Left lung (tissue), 10 donors: ENCODE measurements around the gene ZNF774. TPM values are rescaled to one million over a fixed set of nuclear protein-coding genes. Genes with fewer than 3 reads are reported as not detected.
"Not testable (repeated sequence)": the region's sequence is repeated elsewhere in the genome, so short reads cannot be mapped to it uniquely, and the experiment has no call there.

Source experiments
- ATAC-seq: fragments of 200-7000 bp; cut with Tn5 transposase; one replicate; pipeline ENCODE4 v1.9.1; 2020; ENCODE audit warnings: moderate library complexity
- DNase-seq, 4 donors: peaks; one replicate each; pipeline ENCODE4 v3.0.0-alpha.2; 2013 to 2020
- H3K27ac ChIP-seq, 2 donors: fragments of 200-600 bp; sonication (generic) in 1 of 2; one replicate each; pipeline versions ENCODE4 v1.5.0 to v1.8.0; 2020 to 2021
- H3K27me3 ChIP-seq, 2 donors: fragments of 200-600 bp; sonication (generic) in 1 of 2; one replicate each; pipeline versions ENCODE4 v1.5.0 to v1.8.0; 2020 to 2021
- H3K36me3 ChIP-seq, 2 donors: fragments of 200-600 bp; sonication (generic) in 1 of 2; one replicate each; pipeline versions ENCODE4 v1.5.0 to v1.8.0; 2020 to 2021
- H3K4me1 ChIP-seq, 2 donors: fragments of 200-600 bp; one replicate each; pipeline ENCODE4 v1.8.0; 2021
- H3K4me3 ChIP-seq, 2 donors: fragments of 200-600 bp; sonication (generic) in 1 of 2; one replicate each; pipeline versions ENCODE4 v1.5.0 to v1.8.0; 2020 to 2021; ENCODE audit warnings: mild to moderate bottlenecking in 1 of 2
- H3K9me3 ChIP-seq, 2 donors: fragments of 200-600 bp; sonication (generic) in 1 of 2; one replicate each; pipeline versions ENCODE4 v1.5.0 to v1.8.0; 2020 to 2021
- intact Hi-C, 2 donors: fragments of 100-400 bp; cut with DNase I; formaldehyde crosslinking; loops; one replicate each; pipeline versions ENCODE4 v1.11.2 to v1.14.2; 2022
- polyA plus RNA-seq, 6 donors: library from polyadenylated mRNA; unstranded; fragments of 120-200 nt; gene quantifications; one replicate each; pipeline ENCODE4 v1.2.1, GENCODE V29; 2013; ENCODE audit not compliant: insufficient read length in 6 of 6
- total RNA-seq, 2 donors: library from RNA; stranded (reverse); fragmentation: NEBNext Ultra II Directional; extraction: Animal tissue kit (Norgen Biotek cat#: 25700); gene quantifications; one replicate each; pipeline ENCODE4 v1.2.1, GENCODE V29; 2021
- TF ChIP-seq, protein P1 (sequence below), 2 donors: fragments of 200-600 bp; sonication (generic) in 1 of 2; IDR thresholded peaks; one replicate each; pipeline versions ENCODE4 v1.5.0 to v1.8.0; 2021; ENCODE audit warnings: antibody characterized with exemption in 2 of 2
- donor health status: DM: no; HTN: yes; CAD: no.
- donor health status: DM: no; HTN: no; CAD: no.

ZNF774 gene
- total and polyA plus RNA-seq, 8 donors, result 3.6 to 6.6 (median 5.9) TPM

DNA sequence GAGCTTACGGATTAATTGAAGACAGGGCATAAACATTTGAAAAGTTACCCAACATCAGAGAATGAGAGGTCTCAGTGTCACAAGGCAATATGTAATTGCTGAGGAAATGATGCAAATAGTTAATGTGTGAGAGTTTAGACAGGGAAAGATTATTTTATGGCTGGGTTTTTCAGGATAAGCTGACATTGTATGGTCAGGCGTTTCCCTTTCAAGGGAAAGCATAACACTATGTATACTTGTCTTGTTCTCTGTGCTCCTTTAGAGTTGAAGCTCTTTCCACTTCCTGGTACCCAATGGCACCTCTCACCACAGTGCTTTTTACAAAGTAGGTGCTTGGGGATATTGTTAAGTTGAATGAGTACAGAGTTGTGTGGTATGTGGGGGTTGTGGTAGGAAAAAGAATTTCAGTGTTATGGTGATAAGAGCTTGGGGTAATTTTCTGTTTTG lies 55.8 kb downstream of the ZNF774 start:
- TF ChIP-seq, protein P1, sequence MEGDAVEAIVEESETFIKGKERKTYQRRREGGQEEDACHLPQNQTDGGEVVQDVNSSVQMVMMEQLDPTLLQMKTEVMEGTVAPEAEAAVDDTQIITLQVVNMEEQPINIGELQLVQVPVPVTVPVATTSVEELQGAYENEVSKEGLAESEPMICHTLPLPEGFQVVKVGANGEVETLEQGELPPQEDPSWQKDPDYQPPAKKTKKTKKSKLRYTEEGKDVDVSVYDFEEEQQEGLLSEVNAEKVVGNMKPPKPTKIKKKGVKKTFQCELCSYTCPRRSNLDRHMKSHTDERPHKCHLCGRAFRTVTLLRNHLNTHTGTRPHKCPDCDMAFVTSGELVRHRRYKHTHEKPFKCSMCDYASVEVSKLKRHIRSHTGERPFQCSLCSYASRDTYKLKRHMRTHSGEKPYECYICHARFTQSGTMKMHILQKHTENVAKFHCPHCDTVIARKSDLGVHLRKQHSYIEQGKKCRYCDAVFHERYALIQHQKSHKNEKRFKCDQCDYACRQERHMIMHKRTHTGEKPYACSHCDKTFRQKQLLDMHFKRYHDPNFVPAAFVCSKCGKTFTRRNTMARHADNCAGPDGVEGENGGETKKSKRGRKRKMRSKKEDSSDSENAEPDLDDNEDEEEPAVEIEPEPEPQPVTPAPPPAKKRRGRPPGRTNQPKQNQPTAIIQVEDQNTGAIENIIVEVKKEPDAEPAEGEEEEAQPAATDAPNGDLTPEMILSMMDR (IDR thresholded peaks at IDR 0.05), result no peak
- no peaks in the 10 kb centered on the region for H3K36me3 ChIP-seq
- ATAC-seq, result peak; percentile 47
- no peak overlapping the region for H3K4me3 ChIP-seq
- DNase-seq, result no peak
- peaks cover 37 to 94% of the 10 kb centered on the region in 2 donors for H3K4me1 ChIP-seq
- H3K27me3 ChIP-seq, result no peaks in the 10 kb centered on the region
- intact Hi-C loops, result no loop called here
- H3K9me3 ChIP-seq, result no peaks in the 10 kb centered on the region
- H3K27ac ChIP-seq, result peak overlapping the region; percentile 1 to 51

DNA sequence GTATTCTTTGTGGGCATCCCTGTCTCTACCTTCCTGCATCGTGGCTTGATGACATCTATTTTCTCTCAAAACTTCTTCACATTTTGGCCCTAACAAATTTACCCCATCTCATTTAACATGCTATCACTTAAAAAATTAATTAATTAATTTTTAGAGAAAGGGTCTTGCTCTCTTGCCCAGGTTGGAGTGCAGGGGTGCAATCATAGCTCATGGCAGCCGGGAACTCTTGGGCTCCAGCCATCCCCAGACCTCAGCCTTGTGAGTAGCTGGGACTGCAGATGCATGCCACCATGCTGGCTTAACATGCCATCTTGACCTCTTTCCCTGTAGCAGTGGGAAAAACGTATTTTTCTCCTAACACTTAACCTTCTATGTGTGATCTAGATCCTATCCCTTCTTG lies 56.6 kb downstream of the ZNF774 start:
- Histone ChIP-seq H3K36me3 (no peaks in the 10 kb centered on the region), H3K4me1 (peaks cover 41 to 94% of the 10 kb centered on the region in 2 donors), H3K4me3 (no peak overlapping the region), H3K27ac (peak overlapping the region; percentile 1 to 51), H3K9me3 (no peaks in the 10 kb centered on the region), H3K27me3 (no peaks in the 10 kb centered on the region)
- TF ChIP-seq, protein P1 (IDR thresholded peaks at IDR 0.05), result no peak
- DNase-seq, result no peak
- no peak for ATAC-seq
- intact Hi-C loops, result no loop called here

DNA sequence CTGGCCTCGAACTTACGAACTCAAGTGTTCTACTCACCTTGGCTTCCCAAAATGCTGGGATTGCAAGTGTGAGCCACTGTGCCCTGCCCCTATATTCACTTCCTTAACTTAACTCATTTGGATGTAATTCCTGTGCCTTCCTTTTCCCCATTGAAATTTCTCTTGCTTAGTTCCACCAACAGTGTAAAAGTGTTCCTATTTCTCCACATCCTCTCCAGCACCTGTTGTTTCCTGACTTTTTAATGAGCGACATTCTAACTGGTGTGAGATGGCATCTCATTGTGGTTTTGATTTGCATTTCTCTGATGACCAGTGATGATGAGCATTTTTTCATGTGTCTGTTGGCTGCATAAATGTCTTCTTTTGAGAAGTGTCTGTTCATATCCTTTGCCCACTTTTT lies 57.5 kb downstream of the ZNF774 start:
- H3K27me3 ChIP-seq, result not testable (repeated sequence)
- H3K4me1 ChIP-seq, result peaks cover 51 to 94% of the 10 kb centered on the region in 2 donors

DNA sequence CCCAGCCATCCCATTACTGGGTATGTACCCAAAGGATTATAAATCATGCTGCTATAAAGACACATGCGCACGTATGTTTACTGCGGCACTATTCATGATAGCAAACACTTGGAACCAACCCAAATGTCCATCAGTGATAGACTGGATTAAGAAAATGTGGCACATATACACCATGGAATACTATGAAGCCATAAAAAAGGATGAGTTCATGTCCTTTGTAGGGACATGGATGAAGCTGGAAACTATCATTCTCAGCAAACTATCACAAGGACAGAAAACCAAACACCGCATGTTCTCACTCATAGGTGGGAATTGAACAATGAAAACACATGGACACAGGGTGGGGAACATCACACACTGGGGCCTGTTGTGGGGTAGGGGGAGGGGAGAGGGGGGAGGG lies 58.2 kb downstream of the ZNF774 start:
- H3K27me3 ChIP-seq, H3K4me3 ChIP-seq, H3K36me3 ChIP-seq, ATAC-seq, intact Hi-C loops, DNase-seq, H3K9me3 ChIP-seq, H3K27ac ChIP-seq: not testable (repeated sequence)
- H3K4me1 ChIP-seq, result peaks cover 48 to 94% of the 10 kb centered on the region in 2 donors

More for the DNA sequence above, 57.5 kb downstream of the ZNF774 start:
- H3K27ac ChIP-seq, result peak overlapping the region in 1 of 2 donors; percentile 51
- H3K9me3 ChIP-seq, DNase-seq, H3K36me3 ChIP-seq, H3K4me3 ChIP-seq, intact Hi-C loops, ATAC-seq: not testable (repeated sequence)

DNA sequence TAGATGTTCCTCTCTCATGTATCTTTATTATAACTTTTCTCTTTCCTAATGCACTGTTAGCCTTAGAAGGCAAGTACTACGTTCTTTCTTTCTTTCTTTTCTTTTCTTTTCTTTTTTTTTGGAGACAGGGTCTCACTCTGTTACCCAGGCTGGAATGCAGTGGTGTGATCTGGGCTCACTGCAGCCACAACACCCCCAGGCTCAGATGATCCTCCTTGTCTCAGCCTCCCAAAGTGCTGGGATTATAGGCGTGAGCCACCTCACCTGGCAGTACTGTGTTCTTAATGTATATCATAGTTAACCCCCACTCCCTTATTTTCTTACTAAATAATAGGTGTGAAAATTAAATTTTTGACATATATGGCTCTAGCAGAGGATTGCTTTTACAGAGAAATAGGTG lies 59.1 kb downstream of the ZNF774 start:
- intact Hi-C loops, result no loop called here
- no peaks in the 10 kb centered on the region for H3K27me3 ChIP-seq
- no peaks in the 10 kb centered on the region for H3K36me3 ChIP-seq
- TF ChIP-seq, protein P1 (IDR thresholded peaks at IDR 0.05), result no peak
- H3K27ac ChIP-seq, result peak overlapping the region in 1 of 2 donors; percentile 88
- no peak for ATAC-seq
- no peak overlapping the region for H3K4me3 ChIP-seq
- no peaks in the 10 kb centered on the region for H3K9me3 ChIP-seq
- peaks cover 48 to 91% of the 10 kb centered on the region in 2 donors for H3K4me1 ChIP-seq
- no peak for DNase-seq

Other genes with a start within 250 kb of the ZNF774 start
- 10 to 100 TPM; 92.7 to 95.3 TPM for gene IDH2, start 249.8 kb upstream of the ZNF774 start, total RNA-seq
- gene IDH2, start 249.8 kb upstream of the ZNF774 start, polyA plus RNA-seq, result 100 to 1,000 TPM; 114 to 137 (median 125) TPM
- gene SEMA4B, start 151.0 kb upstream of the ZNF774 start, total RNA-seq, result 10 to 100 TPM; 41.3 to 66.7 TPM
- 10 to 100 TPM; 22.8 to 30.6 (median 25.2) TPM for gene SEMA4B, start 151.0 kb upstream of the ZNF774 start, polyA plus RNA-seq
- 10 to 100 TPM; 76.2 to 84.6 TPM for gene CIB1, start 118.3 kb upstream of the ZNF774 start, total RNA-seq
- 10 to 100 TPM; 43.4 to 56.9 (median 50.0) TPM for gene CIB1, start 118.3 kb upstream of the ZNF774 start, polyA plus RNA-seq
- gene GDPGP1, start 118.1 kb upstream of the ZNF774 start, total RNA-seq, result 1 to 10 TPM; 8.4 to 8.6 TPM
- gene GDPGP1, start 118.1 kb upstream of the ZNF774 start, polyA plus RNA-seq, result 1 to 10 TPM; 3.4 to 4.7 (median 3.9) TPM
- gene TTLL13, start 102.7 kb upstream of the ZNF774 start, total RNA-seq, result under 1 TPM in 1 of 2 donors, not detected in 1; 0.26 TPM
- under 1 TPM in 5 of 6 donors, not detected in 1; 0.13 to 0.81 (median 0.35) TPM for gene TTLL13, start 102.7 kb upstream of the ZNF774 start, polyA plus RNA-seq
- 10 to 100 TPM; 73.1 to 81.9 TPM for gene NGRN, start 86.6 kb upstream of the ZNF774 start, total RNA-seq
- gene NGRN, start 86.6 kb upstream of the ZNF774 start, polyA plus RNA-seq, result 100 to 1,000 TPM; 104 to 121 (median 114) TPM
- gene IQGAP1, start 36.0 kb downstream of the ZNF774 start, total RNA-seq, result 100 to 1,000 TPM; 257 to 296 TPM
- 100 to 1,000 TPM; 178 to 244 (median 214) TPM for gene IQGAP1, start 36.0 kb downstream of the ZNF774 start, polyA plus RNA-seq
- 10 to 100 TPM; 33.0 to 36.4 TPM for gene CRTC3, start 177.6 kb downstream of the ZNF774 start, total RNA-seq
- gene CRTC3, start 177.6 kb downstream of the ZNF774 start, polyA plus RNA-seq, result 10 to 100 TPM; 36.2 to 45.2 (median 39.8) TPM